HG03060 (cell line): ENCODE data around the gene ZFAND2A.
A peak's percentile ranks its signal among the peaks of the same experiment; 100 is the strongest.
"Not testable (repeated sequence)": the region's sequence is repeated elsewhere in the genome, so short reads cannot be mapped to it uniquely, and the experiment has no call there.

Experiments used
- ATAC-seq: cut with Tn5 transposase; IDR thresholded peaks from one replicate; pipeline ENCODE4 v1.9.1; 2021; ENCODE audit warnings: low read depth, moderate number of reproducible peaks; ENCODE audit not compliant: unreplicated experiment

Gene ZFAND2A

GRCh38 chr7:1154172-1154739 lies 5.7 kb downstream of the ZFAND2A start:
- ATAC-seq = no peak

- ATAC-seq = no peak
Observed at GRCh38 chr7:1152492-1152891, 7.5 kb downstream of the ZFAND2A start.

GRCh38 chr7:1151653-1152425 lies 8.2 kb downstream of the ZFAND2A start:
- no peak for ATAC-seq

GRCh38 chr7:1151156-1151555 lies 8.8 kb downstream of the ZFAND2A start:
- ATAC-seq = no peak

- no peak for ATAC-seq
Observed at GRCh38 chr7:1150400-1151002, 9.5 kb downstream of the ZFAND2A start.

- ATAC-seq = no peak
Observed at GRCh38 chr7:1149351-1149794, 10.6 kb downstream of the ZFAND2A start.

- not testable (repeated sequence) for ATAC-seq
Observed at GRCh38 chr7:1147873-1148272, 12.1 kb downstream of the ZFAND2A start.

GRCh38 chr7:1144269-1144771 lies 15.7 kb downstream of the ZFAND2A start:
- no peak for ATAC-seq

GRCh38 chr7:1143031-1143430 lies 17.0 kb downstream of the ZFAND2A start:
- not testable (repeated sequence) for ATAC-seq

GRCh38 chr7:1142051-1142635 lies 17.9 kb downstream of the ZFAND2A start:
- ATAC-seq = no peak

- ATAC-seq = no peak
Observed at GRCh38 chr7:1141651-1142050, 18.3 kb downstream of the ZFAND2A start.

GRCh38 chr7:1140476-1141104 lies 19.4 kb downstream of the ZFAND2A start:
- ATAC-seq = no peak

GRCh38 chr7:1137517-1138167 lies 22.4 kb downstream of the ZFAND2A start:
- peak; percentile 9 for ATAC-seq

GRCh38 chr7:1136841-1137516 lies 23.0 kb downstream of the ZFAND2A start:
- ATAC-seq = no peak

- ATAC-seq = no peak
Observed at GRCh38 chr7:1134951-1135350, 25.0 kb downstream of the ZFAND2A start.

GRCh38 chr7:1131471-1132265 lies 28.3 kb downstream of the ZFAND2A start:
- ATAC-seq = no peak

GRCh38 chr7:1130021-1130990 lies 29.7 kb downstream of the ZFAND2A start:
- no peak for ATAC-seq

GRCh38 chr7:1129431-1129830 lies 30.6 kb downstream of the ZFAND2A start:
- ATAC-seq = no peak
